SJSA1 (cell line): ENCODE data around the gene GABARAPL1. TPM values are rescaled to one million over a fixed set of nuclear protein-coding genes. Genes with fewer than 3 reads are reported as not detected.

ENCODE experiments used
- DNase-seq, 2 experiments: peaks; one replicate each; pipeline ENCODE4 v3.0.0-alpha.2; 2015 to 2020; ENCODE audit warnings: low spot score in 2 of 2, low read depth in 1 of 2
- H3K27ac ChIP-seq: fragments of 250-450 bp; sonication (Bioruptor Pico); 2 replicates; pipeline ENCODE4 v1.5.1; 2020; ENCODE audit warnings: mild to moderate bottlenecking, moderate library complexity
- H3K27me3 ChIP-seq: fragments of 250-450 bp; sonication (Bioruptor Pico); replicated peaks from 2 replicates; pipeline ENCODE4 v1.5.1; 2020; ENCODE audit warnings: mild to moderate bottlenecking, moderate library complexity
- H3K36me3 ChIP-seq: fragments of 250-450 bp; sonication (Bioruptor Pico); 2 replicates; pipeline ENCODE4 v1.5.1; 2020; ENCODE audit warnings: mild to moderate bottlenecking
- H3K4me1 ChIP-seq: fragments of 250-450 bp; sonication (Bioruptor Pico); replicated peaks from 2 replicates; pipeline ENCODE4 v1.6.1; 2021; ENCODE audit warnings: mild to moderate bottlenecking
- H3K4me3 ChIP-seq: fragments of 250-450 bp; sonication (Bioruptor Pico); 2 replicates; pipeline ENCODE4 v1.5.1; 2020; ENCODE audit warnings: mild to moderate bottlenecking
- H3K9me3 ChIP-seq: fragments of 250-450 bp; sonication (Bioruptor Pico); replicated peaks from 2 replicates; pipeline ENCODE4 v1.5.1; 2020; ENCODE audit warnings: mild to moderate bottlenecking
- total RNA-seq: library from RNA; depleted of rRNA; stranded (reverse); fragments of >200 nt; shearing (Covaris generic); gene quantifications from 2 replicates; pipeline ENCODE4 v1.2.3, GENCODE V29; 2014; rRNA removed

GABARAPL1 gene
- 38.0 and 43.7 TPM in 2 replicates for total RNA-seq

DNA sequence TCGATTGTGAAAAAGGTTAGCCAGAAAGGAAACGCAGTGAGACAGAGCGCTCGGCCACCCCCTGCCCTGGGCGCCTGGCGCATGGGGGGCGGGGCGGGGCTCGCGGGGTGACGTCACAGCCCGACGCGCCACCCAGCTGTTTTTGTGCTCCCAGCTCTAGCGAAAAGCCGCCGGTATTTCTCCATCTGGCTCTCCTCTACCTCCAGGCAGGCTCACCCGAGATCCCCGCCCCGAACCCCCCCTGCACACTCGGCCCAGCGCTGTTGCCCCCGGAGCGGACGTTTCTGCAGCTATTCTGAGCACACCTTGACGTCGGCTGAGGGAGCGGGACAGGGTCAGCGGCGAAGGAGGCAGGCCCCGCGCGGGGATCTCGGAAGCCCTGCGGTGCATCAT, at the start of gene GABARAPL1:
Gene GABARAPL1, plus strand, starts transcription at position 139 of the 393 bp plus-strand sequence. Its CDS starts 253 bp downstream, at position 392.
- Histone ChIP-seq H3K27ac (peak within 1 kb of the TSS; percentile 97), H3K9me3 (no peaks in the 10 kb centered on the region), H3K4me1 (peaks cover 14% of the 10 kb centered on the region; the same call in 1 of the 2 replicates), H3K4me3 (peak within 1 kb of the TSS; percentile 69), H3K27me3 (no peaks in the 10 kb centered on the region), H3K36me3 (peaks cover 4% of the 10 kb centered on the region; the same call in 1 of the 2 replicates)
- DNase-seq: peak in 1 of 2 experiments; percentile 81

DNA sequence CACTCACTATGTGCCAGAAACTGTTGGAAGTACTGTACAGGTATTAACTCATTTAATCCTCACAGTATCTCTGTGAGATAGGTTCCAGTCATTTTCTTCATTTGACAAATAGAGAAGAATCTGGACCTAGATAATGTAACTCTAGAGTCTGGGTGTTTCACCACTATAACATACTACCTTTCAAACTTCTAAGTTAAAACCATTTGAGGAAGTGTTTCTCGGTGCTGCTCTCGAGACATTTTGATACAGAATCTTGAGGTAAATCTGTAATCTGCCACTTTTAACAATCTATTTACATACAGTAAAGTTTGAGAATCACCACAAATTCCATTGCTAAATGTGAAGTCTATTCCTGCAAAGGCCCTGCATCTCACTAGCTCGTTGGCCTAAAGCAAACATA, 49.6 kb upstream of the GABARAPL1 start:
- Histone ChIP-seq H3K36me3 (0 out of 2 replicates have a peak, but pooled peaks cover 2% of the 10 kb centered on the region), H3K27me3 (no peaks in the 10 kb centered on the region), H3K4me3 (no peak overlapping the region), H3K9me3 (no peaks in the 10 kb centered on the region), H3K4me1 (peaks cover 16% of the 10 kb centered on the region), H3K27ac (no peak overlapping the region)
- no peak for DNase-seq

DNA sequence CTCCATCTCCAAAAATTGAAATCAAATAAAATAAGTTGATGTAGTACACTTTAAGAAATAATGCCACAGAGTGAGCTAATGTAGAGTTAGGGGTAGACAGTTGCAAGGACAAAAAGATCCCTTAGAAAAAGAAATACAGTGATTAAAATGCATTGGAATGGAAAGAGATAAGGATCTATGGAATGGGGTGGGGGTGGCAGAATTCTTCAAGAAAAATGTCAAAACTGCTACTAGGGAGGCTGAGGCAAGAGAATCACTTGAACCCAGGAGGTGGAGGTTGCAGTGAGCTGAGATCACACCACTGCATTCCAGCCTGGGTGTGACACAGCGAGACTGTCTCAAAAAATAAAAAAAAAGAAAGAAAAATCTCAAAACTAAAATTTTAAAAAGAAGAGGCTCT, 47.3 kb upstream of the GABARAPL1 start:
- peak in 1 of 2 experiments; percentile 62 for DNase-seq
- Histone ChIP-seq H3K4me3 (no peak overlapping the region), H3K4me1 (peaks cover 40% of the 10 kb centered on the region), H3K9me3 (no peaks in the 10 kb centered on the region), H3K27me3 (no peaks in the 10 kb centered on the region), H3K27ac (peak overlapping the region; percentile 83), H3K36me3 (0 out of 2 replicates have a peak, but pooled peaks cover 2% of the 10 kb centered on the region)

DNA sequence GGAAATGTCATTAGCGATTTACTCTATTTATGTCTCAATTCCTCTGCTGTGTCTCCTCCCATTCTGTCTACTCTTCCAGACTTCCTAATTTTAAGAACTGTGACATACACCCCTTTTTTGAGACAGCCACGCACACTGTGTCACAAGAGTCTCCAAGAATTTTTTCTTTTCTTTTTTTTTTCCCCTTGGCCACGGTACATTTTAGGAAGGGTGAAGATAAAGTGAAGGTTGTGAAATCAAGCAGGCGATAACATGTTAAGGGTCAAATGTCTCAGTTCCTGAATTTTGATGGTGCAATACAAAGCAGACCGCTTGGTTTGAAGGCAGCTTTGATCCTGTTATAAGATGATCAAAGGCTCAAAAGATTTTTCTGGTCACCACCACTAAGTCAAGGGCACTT, 45.1 kb upstream of the GABARAPL1 start:
- H3K9me3 ChIP-seq: no peaks in the 10 kb centered on the region
- peaks cover 53% of the 10 kb centered on the region for H3K4me1 ChIP-seq
- 0 out of 2 replicates have a peak, but pooled peaks cover 2% of the 10 kb centered on the region for H3K36me3 ChIP-seq
- H3K27me3 ChIP-seq: no peaks in the 10 kb centered on the region
- no peak overlapping the region for H3K4me3 ChIP-seq
- DNase-seq: no peak
- H3K27ac ChIP-seq: peak overlapping the region; percentile 75

DNA sequence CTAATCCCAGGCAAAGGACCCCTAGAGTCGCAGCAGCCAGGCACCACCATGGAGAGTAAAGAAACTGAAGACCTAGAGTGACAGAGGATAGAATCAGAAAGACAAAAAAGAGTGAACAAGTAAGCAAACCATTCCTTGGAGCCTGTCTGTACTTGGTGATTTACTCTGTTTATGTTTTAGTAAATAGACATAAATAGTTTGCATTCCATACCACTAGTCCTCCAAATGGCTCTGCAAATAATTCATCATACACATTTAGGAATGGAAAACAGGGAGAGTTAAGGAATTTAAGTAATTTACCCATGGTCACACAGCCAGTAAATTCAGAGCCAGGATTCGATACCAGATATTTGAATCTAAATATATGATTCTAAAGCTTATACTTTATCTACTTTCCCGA, 43.6 kb upstream of the GABARAPL1 start:
- Histone ChIP-seq H3K4me1 (peaks cover 53% of the 10 kb centered on the region), H3K4me3 (peak overlapping the region; percentile 16), H3K27me3 (no peaks in the 10 kb centered on the region), H3K36me3 (0 out of 2 replicates have a peak, but pooled peaks cover 2% of the 10 kb centered on the region), H3K27ac (peak overlapping the region; percentile 75), H3K9me3 (no peaks in the 10 kb centered on the region)
- peak in 1 of 2 experiments; percentile 77 for DNase-seq

DNA sequence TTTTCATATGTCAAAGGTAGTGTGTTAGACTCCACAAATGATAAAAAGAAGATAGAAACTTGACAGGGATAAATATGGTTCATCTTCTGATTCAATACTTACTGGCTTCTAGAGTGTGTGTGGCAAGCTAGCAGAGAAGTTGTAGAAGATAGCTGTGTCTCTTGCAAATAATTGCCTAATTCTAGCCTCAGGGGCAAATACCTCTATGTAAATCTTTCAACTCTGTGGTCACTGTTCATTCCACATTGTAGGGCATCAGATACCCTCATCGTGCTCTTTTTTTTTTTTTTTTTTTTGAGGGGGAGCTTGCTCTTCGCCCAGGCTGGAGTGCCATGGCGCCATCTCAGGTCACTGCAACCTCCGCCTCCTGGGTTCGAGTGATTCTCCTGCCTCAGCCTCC, 42.5 kb upstream of the GABARAPL1 start:
- Histone ChIP-seq H3K27ac (peak overlapping the region; percentile 75), H3K36me3 (0 out of 2 replicates have a peak, but pooled peaks cover 2% of the 10 kb centered on the region), H3K9me3 (no peaks in the 10 kb centered on the region), H3K4me1 (peaks cover 49% of the 10 kb centered on the region), H3K4me3 (no peak overlapping the region), H3K27me3 (no peaks in the 10 kb centered on the region)
- peak in 1 of 2 experiments; percentile 41 for DNase-seq

DNA sequence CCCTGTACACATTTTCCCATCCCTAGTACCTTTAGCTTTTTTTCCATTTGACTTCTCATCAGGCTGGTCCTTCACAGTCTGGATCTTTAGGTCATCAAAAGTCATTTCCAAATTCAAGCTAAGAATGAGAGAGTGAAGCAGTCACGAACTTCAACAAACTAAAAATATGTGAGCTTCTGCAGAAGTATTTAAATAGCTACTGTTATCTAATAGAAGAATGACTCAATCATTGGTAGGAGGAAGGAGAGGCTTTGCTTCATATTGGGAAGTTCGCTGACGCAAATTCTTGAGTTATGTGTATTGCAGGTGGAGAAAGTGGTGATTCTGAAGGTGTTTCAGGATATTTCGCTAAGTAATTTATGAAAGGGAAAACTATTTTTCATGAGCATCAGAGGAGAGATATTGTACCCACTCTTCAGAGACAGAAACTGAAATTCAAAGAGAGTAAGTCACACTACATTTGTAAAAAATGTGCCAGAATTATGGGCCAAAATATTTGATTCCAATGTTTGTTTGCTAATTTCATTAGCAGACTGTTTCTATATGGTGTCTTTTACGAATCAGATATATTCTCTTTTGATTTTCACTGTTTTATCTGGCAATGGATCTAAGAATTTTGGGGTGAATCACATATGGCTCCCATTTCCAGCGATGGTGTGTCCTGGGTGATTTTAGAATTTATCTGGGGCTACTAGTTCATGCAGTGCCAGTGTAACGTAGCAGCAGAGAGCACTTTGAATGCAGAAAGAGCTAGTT, 40.5 kb upstream of the GABARAPL1 start, which contains the start of gene OLR1:
Gene OLR1, minus strand, starts transcription at position 160 of the 756 bp plus-strand sequence. Its CDS starts 55 bp downstream, at position 105.
- H3K27me3 ChIP-seq: no peaks in the 10 kb centered on the region
- H3K4me1 ChIP-seq: peaks cover 41% of the 10 kb centered on the region
- no peak within 1 kb of the TSS for H3K4me3 ChIP-seq
- DNase-seq: no peak
- H3K36me3 ChIP-seq: no peaks in the 10 kb centered on the region
- no peaks in the 10 kb centered on the region for H3K9me3 ChIP-seq
- no peak within 1 kb of the TSS for H3K27ac ChIP-seq

DNA sequence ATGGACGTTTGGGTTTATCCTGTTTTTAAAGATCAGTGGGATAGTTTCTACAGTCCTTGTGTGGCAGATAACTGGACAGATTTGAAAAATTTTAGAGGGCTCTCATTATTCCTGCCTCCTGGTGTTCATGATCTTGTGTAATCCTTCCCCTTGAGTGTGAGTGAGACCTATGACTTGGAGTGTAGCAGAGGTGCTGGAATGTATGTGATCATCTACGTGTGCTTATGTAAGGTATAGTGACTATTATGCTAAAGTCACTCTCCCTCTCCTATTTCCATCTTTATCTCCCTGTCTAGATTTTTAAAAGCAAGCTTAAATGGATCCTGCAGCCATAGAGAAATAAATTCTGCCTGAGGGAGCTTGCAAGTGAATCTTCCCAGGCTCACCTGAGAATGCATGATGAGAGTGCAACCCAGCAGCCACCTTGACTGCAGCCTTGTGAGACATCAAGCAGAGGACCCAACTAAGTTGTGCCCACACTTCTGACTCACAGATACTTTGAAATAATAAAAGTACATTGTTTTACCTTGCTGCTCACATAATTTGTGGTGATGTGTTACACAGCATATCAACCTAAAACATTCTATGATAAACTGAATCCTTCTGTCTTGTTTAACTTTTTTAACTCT, 37.6 kb upstream of the GABARAPL1 start:
- H3K4me3 ChIP-seq: no peak overlapping the region

DNA sequence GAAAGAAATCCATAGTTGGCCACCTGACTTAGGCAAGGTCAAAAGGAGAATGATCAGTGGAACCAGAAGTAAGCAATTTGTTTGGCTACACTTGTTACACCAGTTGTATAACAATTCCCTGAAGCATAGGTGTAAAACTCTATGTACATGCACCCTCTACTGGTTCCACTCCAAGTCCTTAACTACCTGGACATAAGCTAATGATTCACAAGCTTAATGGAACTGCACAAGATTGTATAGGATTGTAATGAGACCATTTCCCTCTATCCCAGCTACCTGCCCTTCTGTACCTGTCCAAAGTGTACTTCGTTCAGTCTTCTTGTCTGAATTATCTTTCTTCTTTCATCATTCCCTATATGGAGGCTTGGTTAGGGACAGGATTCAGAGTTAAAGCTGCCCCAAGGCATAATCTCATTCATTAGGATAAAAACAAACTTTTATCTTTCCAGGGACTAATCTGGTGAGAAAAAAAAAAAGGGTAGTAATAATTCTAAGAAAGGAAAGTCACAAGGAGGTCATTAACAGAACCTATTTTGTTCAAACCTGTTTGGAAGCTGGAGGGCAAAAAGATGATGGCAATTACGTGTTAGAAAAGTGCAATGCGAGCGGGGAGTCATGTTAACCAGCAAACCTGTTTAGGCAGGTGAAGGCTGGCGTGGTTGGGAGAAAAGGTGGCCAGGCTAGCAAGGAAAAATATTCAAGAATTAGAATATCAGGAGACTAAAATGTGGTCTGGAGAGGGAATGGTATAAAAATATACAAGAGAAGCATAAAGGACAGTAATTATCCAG, 36.6 kb upstream of the GABARAPL1 start:
- no peak for DNase-seq
- Histone ChIP-seq H3K27ac (no peak overlapping the region), H3K4me1 (peaks cover 32% of the 10 kb centered on the region), H3K27me3 (no peaks in the 10 kb centered on the region), H3K9me3 (no peaks in the 10 kb centered on the region), H3K4me3 (no peak overlapping the region), H3K36me3 (no peaks in the 10 kb centered on the region)

More for the DNA sequence above, 37.6 kb upstream of the GABARAPL1 start:
- no peak overlapping the region for H3K27ac ChIP-seq
- no peaks in the 10 kb centered on the region for H3K36me3 ChIP-seq
- DNase-seq: no peak
- no peaks in the 10 kb centered on the region for H3K27me3 ChIP-seq
- no peaks in the 10 kb centered on the region for H3K9me3 ChIP-seq
- H3K4me1 ChIP-seq: peaks cover 32% of the 10 kb centered on the region

DNA sequence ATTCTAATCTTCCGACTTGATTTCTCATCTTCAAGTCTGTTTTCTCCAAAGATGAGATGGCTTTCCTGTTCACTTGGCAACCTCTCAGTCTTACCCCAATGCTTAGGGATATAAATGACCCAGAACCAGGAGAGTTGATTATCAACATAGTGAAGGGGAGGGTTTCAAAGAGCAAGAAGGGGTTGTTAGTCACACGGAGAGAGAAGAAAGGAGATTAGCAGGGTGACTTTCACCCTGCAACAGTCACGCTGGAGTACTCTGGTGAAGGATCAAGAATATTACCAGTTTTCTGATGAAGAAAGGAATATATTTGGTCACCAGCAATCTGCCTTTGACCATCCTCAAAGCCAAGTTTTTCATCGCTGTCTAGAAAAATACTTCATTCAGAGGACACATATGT, 33.9 kb upstream of the GABARAPL1 start, which contains the start of gene TMEM52B:
Gene TMEM52B, plus strand, starts transcription at position 212 of the 400 bp plus-strand sequence. CDS start 543 bp downstream, outside the sequence.
- H3K27ac ChIP-seq: peak within 1 kb of the TSS; percentile 33
- no peak within 1 kb of the TSS for H3K4me3 ChIP-seq
- no peaks in the 10 kb centered on the region for H3K9me3 ChIP-seq
- no peaks in the 10 kb centered on the region for H3K27me3 ChIP-seq
- H3K36me3 ChIP-seq: no peaks in the 10 kb centered on the region
- no peak for DNase-seq
- H3K4me1 ChIP-seq: peaks cover 41% of the 10 kb centered on the region

DNA sequence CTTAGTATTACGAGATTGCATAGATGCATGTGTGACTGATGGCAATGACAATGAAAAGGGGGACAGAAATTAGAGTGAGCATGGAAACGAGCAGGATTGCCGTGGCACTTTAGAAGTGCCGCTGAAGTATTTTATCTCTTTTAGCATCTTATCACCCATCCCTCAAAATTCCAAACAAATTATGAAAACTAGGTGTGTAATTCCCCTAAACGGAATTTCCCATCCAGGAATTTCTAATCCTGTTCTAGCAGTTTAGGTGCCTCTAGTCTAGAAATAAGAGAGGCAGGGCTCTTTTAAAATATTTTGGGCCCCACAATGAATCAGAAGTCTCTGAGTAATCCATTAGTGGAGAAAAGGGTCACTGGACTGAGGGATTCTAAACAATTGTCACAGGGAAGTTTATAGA, 32.9 kb upstream of the GABARAPL1 start:
- Histone ChIP-seq H3K9me3 (no peaks in the 10 kb centered on the region), H3K4me1 (peaks cover 50% of the 10 kb centered on the region), H3K4me3 (no peak overlapping the region), H3K27ac (peak overlapping the region; percentile 33), H3K36me3 (no peaks in the 10 kb centered on the region), H3K27me3 (no peaks in the 10 kb centered on the region)
- peak in 1 of 2 experiments; percentile 42 for DNase-seq

DNA sequence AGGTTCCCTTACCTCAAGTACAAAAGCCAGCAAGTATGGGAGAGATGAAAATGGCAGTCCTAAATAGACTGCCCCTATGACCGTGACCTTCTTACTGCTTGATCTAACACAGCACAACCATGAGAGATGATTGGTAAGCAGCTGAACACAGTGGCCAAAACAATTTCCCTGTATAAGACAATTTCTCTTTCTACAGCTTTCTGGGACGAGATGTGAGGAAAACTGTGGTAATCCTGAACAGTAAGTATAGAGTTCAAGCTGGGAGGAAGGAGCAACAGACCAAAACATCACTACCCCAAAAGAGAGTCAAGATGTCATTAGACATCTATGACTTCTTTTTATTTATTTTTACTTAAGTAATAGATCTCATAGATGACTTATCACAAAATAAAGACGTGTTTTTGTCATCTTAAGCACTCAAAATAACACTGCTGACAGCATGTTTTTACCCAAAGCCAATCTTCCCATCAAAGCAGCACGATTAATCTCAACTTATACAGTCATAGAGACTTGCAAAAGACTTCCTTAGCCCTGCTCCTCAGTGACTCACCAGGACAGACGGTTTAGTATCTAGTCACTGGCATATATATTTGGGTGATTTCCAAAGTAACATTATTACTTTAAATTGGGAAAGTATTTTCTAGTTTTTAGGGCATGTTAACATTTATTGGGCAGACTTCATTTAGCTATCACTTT, 30.2 kb upstream of the GABARAPL1 start:
- Histone ChIP-seq H3K4me3 (no peak overlapping the region), H3K27ac (peak overlapping the region; percentile 31; the same call in 1 of the 2 replicates), H3K4me1 (peaks cover 52% of the 10 kb centered on the region), H3K9me3 (no peaks in the 10 kb centered on the region), H3K36me3 (no peaks in the 10 kb centered on the region), H3K27me3 (no peaks in the 10 kb centered on the region)
- no peak for DNase-seq
